WI38 (cell line): ENCODE data around the gene SLC34A3.
"Not testable (repeated sequence)": the region's sequence is repeated elsewhere in the genome, so short reads cannot be mapped to it uniquely, and the experiment has no call there.

ENCODE experiments used
- H3K4me3 ChIP-seq: 2 replicates; pipeline ENCODE4 v1.5.1; 2011; ENCODE audit warnings: low read depth, mild to moderate bottlenecking, control low read depth, low read length
- CTCF ChIP-seq: IDR thresholded peaks from 2 replicates; pipeline ENCODE4 v1.5.1; 2012; ENCODE audit warnings: low read depth, mild to moderate bottlenecking, control low read depth, low read length

Gene SLC34A3

DNA sequence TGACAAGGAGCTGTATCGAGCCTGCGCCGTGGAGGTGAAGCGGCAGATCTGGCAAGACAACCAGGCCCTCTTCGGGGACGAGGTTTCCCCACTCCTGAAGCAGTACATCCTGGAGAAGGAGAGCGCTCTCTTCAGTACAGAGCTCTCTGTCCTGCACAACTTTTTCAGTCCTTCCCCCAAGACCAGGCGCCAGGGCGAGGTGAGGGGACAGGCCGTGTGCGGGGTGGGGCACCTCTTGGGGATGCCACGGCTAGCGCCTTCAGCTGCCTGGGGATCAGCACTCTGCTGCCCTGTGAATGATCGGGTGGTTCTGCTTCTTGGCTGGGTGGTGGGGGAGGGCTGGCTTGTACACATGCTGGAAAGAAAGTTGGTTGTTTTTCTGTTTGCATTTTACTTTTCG, 26.2 kb downstream of the SLC34A3 start:
- peak overlapping the region; percentile 93 for H3K4me3 ChIP-seq
- no peak for TF ChIP-seq CTCF

- TF ChIP-seq CTCF, result peak; percentile 24; the same call in 1 of the 2 replicates
These were observed 31.6 kb downstream of the SLC34A3 start for GRCh38 chr9:137262173-137262908.

GRCh38 chr9:137262909-137263285, 32.2 kb downstream of the SLC34A3 start:
- no peak overlapping the region for H3K4me3 ChIP-seq
- no peak; the same call in 1 of the 2 replicates for TF ChIP-seq CTCF

More at GRCh38 chr9:137262173-137262908, 31.6 kb downstream of the SLC34A3 start:
- not testable (repeated sequence) for H3K4me3 ChIP-seq

DNA sequence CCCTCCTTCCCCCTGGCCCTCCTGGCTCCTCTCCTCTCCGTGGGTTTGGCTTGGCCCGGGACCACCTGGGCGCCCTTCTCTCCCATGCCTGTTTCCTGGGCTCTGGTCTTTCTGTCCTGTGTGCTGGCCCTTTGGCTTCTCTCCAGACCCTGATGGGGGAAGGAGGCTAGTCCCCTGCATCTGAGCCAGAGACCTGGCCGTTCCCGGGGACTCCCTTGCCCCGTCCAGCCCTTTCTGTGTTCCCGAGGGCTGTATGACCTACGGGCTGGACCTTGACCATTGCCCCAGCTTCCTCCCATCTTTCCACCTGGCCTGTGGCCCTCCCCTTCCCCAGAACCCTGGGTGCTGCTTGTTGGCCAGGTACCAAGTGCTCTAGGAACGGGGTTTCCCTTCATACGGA, 32.8 kb downstream of the SLC34A3 start:
- H3K4me3 ChIP-seq, result no peak overlapping the region
- TF ChIP-seq CTCF, result no peak

GRCh38 chr9:137264067-137264466, 33.4 kb downstream of the SLC34A3 start:
- H3K4me3 ChIP-seq, result no peak overlapping the region
- TF ChIP-seq CTCF, result no peak

- no peak overlapping the region for H3K4me3 ChIP-seq
- no peak for TF ChIP-seq CTCF
These were observed 34.9 kb downstream of the SLC34A3 start for GRCh38 chr9:137265496-137266161.

DNA sequence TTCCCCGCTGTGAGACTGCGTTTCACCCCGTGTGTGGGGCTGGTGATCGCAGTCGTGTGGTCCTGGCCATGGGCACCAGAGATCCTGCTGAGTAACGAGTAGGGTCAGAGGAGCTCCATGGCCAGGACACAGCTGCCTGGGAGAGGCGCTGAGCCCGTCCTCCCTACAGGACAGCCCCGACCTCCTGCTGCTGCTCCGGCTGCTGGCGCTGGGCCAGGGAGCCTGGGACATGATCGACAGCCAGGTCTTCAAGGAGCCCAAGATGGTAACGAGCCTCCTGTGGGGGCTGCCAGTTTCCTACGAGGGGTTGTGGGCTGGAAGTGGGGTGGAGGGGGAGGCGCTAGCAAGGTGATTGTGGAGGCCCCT, 35.4 kb downstream of the SLC34A3 start:
- no peak for TF ChIP-seq CTCF
- H3K4me3 ChIP-seq, result no peak overlapping the region
